HG03064 (cell line): ENCODE results near the gene GOLGA6L6.
"Not testable (repeated sequence)": the region's sequence is repeated elsewhere in the genome, so short reads cannot be mapped to it uniquely, and the experiment has no call there.

Source experiments
- ATAC-seq: cut with Tn5 transposase; IDR thresholded peaks from one replicate; pipeline ENCODE4 v1.9.1; 2021; ENCODE audit warnings: low read depth; ENCODE audit not compliant: unreplicated experiment

Gene GOLGA6L6

GRCh38 chr15:20541700-20542099 is at the start of gene GOLGA6L6:
Gene GOLGA6L6, minus strand, starts transcription at chr15:20541800. Its CDS starts 91 bp downstream, at chr15:20541709.
- not testable (repeated sequence) for ATAC-seq

GRCh38 chr15:20590069-20590468 is 48.5 kb upstream of the GOLGA6L6 start:
- ATAC-seq = not testable (repeated sequence)

GRCh38 chr15:20586821-20587220 is 45.2 kb upstream of the GOLGA6L6 start:
- ATAC-seq = not testable (repeated sequence)

GRCh38 chr15:20582726-20583115 is 41.1 kb upstream of the GOLGA6L6 start:
- ATAC-seq = not testable (repeated sequence)

GRCh38 chr15:20582109-20582725 is 40.6 kb upstream of the GOLGA6L6 start:
- ATAC-seq = not testable (repeated sequence)

GRCh38 chr15:20581261-20582108 is 39.9 kb upstream of the GOLGA6L6 start:
- not testable (repeated sequence) for ATAC-seq

GRCh38 chr15:20579662-20580061 is 38.1 kb upstream of the GOLGA6L6 start:
- not testable (repeated sequence) for ATAC-seq

GRCh38 chr15:20551289-20551688 is 9.7 kb upstream of the GOLGA6L6 start:
- ATAC-seq = not testable (repeated sequence)

- not testable (repeated sequence) for ATAC-seq
These were observed 35.5 kb downstream of the GOLGA6L6 start for GRCh38 chr15:20505926-20506658.

GRCh38 chr15:20502839-20503238 is 38.8 kb downstream of the GOLGA6L6 start:
- ATAC-seq = not testable (repeated sequence)

- ATAC-seq = not testable (repeated sequence)
These were observed 39.9 kb downstream of the GOLGA6L6 start for GRCh38 chr15:20501512-20502222.

- ATAC-seq = not testable (repeated sequence)
These were observed 43.8 kb downstream of the GOLGA6L6 start for GRCh38 chr15:20497781-20498180.

GRCh38 chr15:20493035-20493434 is 48.6 kb downstream of the GOLGA6L6 start:
- ATAC-seq = not testable (repeated sequence)

GRCh38 chr15:20492598-20492997 is 49.0 kb downstream of the GOLGA6L6 start:
- not testable (repeated sequence) for ATAC-seq

GRCh38 chr15:20489320-20489719 is 52.3 kb downstream of the GOLGA6L6 start:
- not testable (repeated sequence) for ATAC-seq
